ENCODE results near the gene ERP44. TPM values are rescaled to one million over a fixed set of nuclear protein-coding genes. Genes with fewer than 3 reads are reported as not detected.

Gene ERP44
- total RNA-seq, 4 donors from 2014 or later: 9.7 to 13.2 (median 12.4) TPM

DNA sequence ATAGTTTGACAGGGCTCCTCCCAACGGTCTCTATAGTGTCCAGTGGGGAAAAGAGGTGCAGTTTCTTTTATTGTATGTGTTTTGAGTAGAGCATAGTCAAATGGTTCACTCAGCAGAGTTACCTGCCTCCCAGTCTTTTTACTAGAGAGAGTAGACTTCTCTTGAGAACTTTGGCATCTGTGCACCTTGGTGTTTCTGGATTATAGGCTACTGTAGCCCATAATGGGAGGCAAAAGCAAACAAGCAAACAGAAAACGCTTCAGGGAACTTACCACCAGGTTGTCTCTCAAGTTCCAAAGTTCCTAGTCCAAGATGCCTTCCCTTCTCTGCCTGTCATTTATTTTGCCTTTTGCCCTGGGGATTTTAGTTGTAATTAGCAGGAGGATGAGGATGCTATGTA is 26.4 kb upstream of the ERP44 start:
- H3K9me3 ChIP-seq: no peaks in the 10 kb centered on the region
- DNase-seq (ENCODE audit: low spot score in 2 of 2): no peak
- H3K27me3 ChIP-seq: no peaks in the 10 kb centered on the region
- H3K36me3 ChIP-seq: no peaks in the 10 kb centered on the region
- H3K4me3 ChIP-seq: no peak overlapping the region
- TF ChIP-seq POLR2AphosphoS5 (IDR thresholded peaks at IDR 0.05) (no peak), EP300 (IDR thresholded peaks at IDR 0.05) (no peak), CTCF (IDR thresholded peaks at IDR 0.05) (no peak), POLR2A (IDR thresholded peaks at IDR 0.05) (no peak)
- WGBS: 92% methylated on average over 2 of the region's 2 CpGs
- H3K27ac ChIP-seq: no peak overlapping the region
- H3K4me1 ChIP-seq: no peaks in the 10 kb centered on the region

- TF ChIP-seq EP300 (IDR thresholded peaks at IDR 0.05) (no peak), POLR2AphosphoS5 (IDR thresholded peaks at IDR 0.05) (no peak), POLR2A (IDR thresholded peaks at IDR 0.05) (no peak), CTCF (IDR thresholded peaks at IDR 0.05) (no peak)
- WGBS: 94% methylated on average over 2 of the region's 2 CpGs
- DNase-seq (ENCODE audit: low spot score in 2 of 2): no peak
Measured at GRCh38 chr9:100120286-100120685, 21.5 kb upstream of the ERP44 start.

GRCh38 chr9:100117316-100117715 is 18.5 kb upstream of the ERP44 start:
- 98% methylated on average over 25 of the region's 25 CpGs for WGBS
- Histone ChIP-seq H3K4me3 (no peak overlapping the region), H3K27me3 (no peaks in the 10 kb centered on the region), H3K9me3 (no peaks in the 10 kb centered on the region), H3K27ac (no peak overlapping the region), H3K4me1 (no peaks in the 10 kb centered on the region), H3K36me3 (peaks cover 3% of the 10 kb centered on the region)
- no peak for DNase-seq (ENCODE audit: low spot score in 2 of 2)
- no peak for TF ChIP-seq POLR2A (IDR thresholded peaks at IDR 0.05)
- TF ChIP-seq POLR2AphosphoS5 (IDR thresholded peaks at IDR 0.05): no peak
- no peak for TF ChIP-seq EP300 (IDR thresholded peaks at IDR 0.05)
- TF ChIP-seq CTCF (IDR thresholded peaks at IDR 0.05): no peak

More at GRCh38 chr9:100120286-100120685, 21.5 kb upstream of the ERP44 start:
- no peaks in the 10 kb centered on the region for H3K9me3 ChIP-seq
- H3K27me3 ChIP-seq: no peaks in the 10 kb centered on the region
- H3K27ac ChIP-seq: no peak overlapping the region
- H3K4me1 ChIP-seq: no peaks in the 10 kb centered on the region
- H3K4me3 ChIP-seq: no peak overlapping the region
- H3K36me3 ChIP-seq: peaks cover 3% of the 10 kb centered on the region

- DNase-seq (ENCODE audit: low spot score in 2 of 2): no peak
- 89% methylated on average over 2 of the region's 2 CpGs for WGBS
- Histone ChIP-seq H3K4me1 (peaks cover 6% of the 10 kb centered on the region), H3K4me3 (no peak overlapping the region), H3K36me3 (peaks cover 7% of the 10 kb centered on the region), H3K27ac (no peak overlapping the region), H3K9me3 (no peaks in the 10 kb centered on the region), H3K27me3 (no peaks in the 10 kb centered on the region)
- TF ChIP-seq POLR2AphosphoS5 (IDR thresholded peaks at IDR 0.05): no peak
Measured at GRCh38 chr9:100112677-100113336, 14.0 kb upstream of the ERP44 start.

GRCh38 chr9:100111235-100111634 is 12.4 kb upstream of the ERP44 start:
- H3K36me3 ChIP-seq: peaks cover 20% of the 10 kb centered on the region
- peaks cover 6% of the 10 kb centered on the region for H3K4me1 ChIP-seq
- H3K27me3 ChIP-seq: no peaks in the 10 kb centered on the region
- no peak overlapping the region for H3K4me3 ChIP-seq
- TF ChIP-seq POLR2A (IDR thresholded peaks at IDR 0.05) (no peak), EP300 (IDR thresholded peaks at IDR 0.05) (no peak), POLR2AphosphoS5 (IDR thresholded peaks at IDR 0.05) (no peak), CTCF (IDR thresholded peaks at IDR 0.05) (no peak)
- H3K9me3 ChIP-seq: no peaks in the 10 kb centered on the region
- peak; percentile 85 to 86 for DNase-seq (ENCODE audit: low spot score in 2 of 2)
- no peak overlapping the region for H3K27ac ChIP-seq
- WGBS: 56% methylated on average over 4 of the region's 4 CpGs

DNA sequence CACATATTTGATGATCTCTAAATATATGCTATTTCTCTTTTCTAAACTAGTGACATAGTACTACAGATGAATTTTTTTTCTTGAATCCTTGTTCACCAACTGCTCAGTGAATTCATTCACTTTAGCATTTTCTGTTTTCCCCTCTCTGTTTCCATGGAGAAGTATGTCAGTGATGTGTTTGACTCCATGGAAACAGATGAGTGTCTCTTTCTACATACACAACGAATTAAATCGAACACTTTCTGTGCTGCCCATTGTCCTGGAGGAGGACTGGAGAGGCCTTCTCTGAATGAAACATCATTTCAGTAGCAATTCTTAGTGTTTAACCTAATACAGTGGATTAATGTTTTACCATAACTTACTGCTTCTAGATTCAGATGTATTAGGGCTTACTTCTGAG is 9.8 kb upstream of the ERP44 start:
- Histone ChIP-seq H3K9me3 (no peaks in the 10 kb centered on the region), H3K27me3 (no peaks in the 10 kb centered on the region), H3K4me1 (peaks cover 6% of the 10 kb centered on the region), H3K4me3 (no peak overlapping the region), H3K27ac (no peak overlapping the region), H3K36me3 (peaks cover 37% of the 10 kb centered on the region)
- no peak for TF ChIP-seq POLR2AphosphoS5 (IDR thresholded peaks at IDR 0.05)
- TF ChIP-seq CTCF (IDR thresholded peaks at IDR 0.05): no peak
- no peak for TF ChIP-seq POLR2A (IDR thresholded peaks at IDR 0.05)
- no peak for TF ChIP-seq EP300 (IDR thresholded peaks at IDR 0.05)
- 68% methylated on average over 2 of the region's 2 CpGs for WGBS
- DNase-seq (ENCODE audit: low spot score in 2 of 2): no peak

Measured in suprapubic skin (tissue), 4 donors.